Breast epithelium (tissue), 3 donors: ENCODE data around the gene GNG12.

Experiments used
- POLR2A ChIP-seq: fragments of 450-650 bp; IDR thresholded peaks from one replicate; pipeline ENCODE4 v1.6.1; 2016; ENCODE audit warnings: antibody characterized with exemption, mild to moderate bottlenecking, moderate library complexity
- POLR2AphosphoS5 ChIP-seq, 3 donors: sonication (generic); formaldehyde crosslinking; IDR thresholded peaks; one replicate each; pipeline ENCODE4 v1.6.1; 2017; ENCODE audit warnings: antibody characterized with exemption in 3 of 3
- TF ChIP-seq, protein P1 (sequence below), 3 donors: fragments of 450-650 bp; IDR thresholded peaks; one replicate each; pipeline ENCODE4 v1.5.1; 2016 to 2017; ENCODE audit warnings: antibody characterized with exemption in 3 of 3, mild to moderate bottlenecking in 3 of 3, moderate library complexity in 3 of 3

DNA sequence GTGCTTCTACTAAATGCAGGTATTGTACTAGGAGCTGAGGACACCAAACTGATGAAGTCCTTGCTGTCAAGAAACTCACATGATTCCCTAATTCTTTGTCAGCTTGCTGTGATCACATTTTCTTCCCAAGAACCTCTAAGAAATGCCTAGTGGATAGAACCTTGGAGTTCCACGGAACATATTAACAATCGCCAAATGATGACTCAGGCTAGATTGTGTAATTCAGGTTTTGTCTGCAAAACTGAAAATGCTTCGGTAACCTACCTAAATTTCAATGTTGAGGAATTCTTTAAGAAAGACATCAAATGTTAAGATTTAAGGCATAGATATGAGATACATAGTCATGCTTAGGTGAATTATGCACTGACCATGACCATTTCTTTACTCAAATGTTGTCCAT is 150.0 kb downstream of the GNG12 start:
- TF ChIP-seq, protein P1, sequence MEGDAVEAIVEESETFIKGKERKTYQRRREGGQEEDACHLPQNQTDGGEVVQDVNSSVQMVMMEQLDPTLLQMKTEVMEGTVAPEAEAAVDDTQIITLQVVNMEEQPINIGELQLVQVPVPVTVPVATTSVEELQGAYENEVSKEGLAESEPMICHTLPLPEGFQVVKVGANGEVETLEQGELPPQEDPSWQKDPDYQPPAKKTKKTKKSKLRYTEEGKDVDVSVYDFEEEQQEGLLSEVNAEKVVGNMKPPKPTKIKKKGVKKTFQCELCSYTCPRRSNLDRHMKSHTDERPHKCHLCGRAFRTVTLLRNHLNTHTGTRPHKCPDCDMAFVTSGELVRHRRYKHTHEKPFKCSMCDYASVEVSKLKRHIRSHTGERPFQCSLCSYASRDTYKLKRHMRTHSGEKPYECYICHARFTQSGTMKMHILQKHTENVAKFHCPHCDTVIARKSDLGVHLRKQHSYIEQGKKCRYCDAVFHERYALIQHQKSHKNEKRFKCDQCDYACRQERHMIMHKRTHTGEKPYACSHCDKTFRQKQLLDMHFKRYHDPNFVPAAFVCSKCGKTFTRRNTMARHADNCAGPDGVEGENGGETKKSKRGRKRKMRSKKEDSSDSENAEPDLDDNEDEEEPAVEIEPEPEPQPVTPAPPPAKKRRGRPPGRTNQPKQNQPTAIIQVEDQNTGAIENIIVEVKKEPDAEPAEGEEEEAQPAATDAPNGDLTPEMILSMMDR (IDR thresholded peaks at IDR 0.05): no peak
- TF ChIP-seq POLR2A: no peak
- no peak for TF ChIP-seq POLR2AphosphoS5 (IDR thresholded peaks at IDR 0.05)
